ENCODE results near the gene CNMD.

DNA sequence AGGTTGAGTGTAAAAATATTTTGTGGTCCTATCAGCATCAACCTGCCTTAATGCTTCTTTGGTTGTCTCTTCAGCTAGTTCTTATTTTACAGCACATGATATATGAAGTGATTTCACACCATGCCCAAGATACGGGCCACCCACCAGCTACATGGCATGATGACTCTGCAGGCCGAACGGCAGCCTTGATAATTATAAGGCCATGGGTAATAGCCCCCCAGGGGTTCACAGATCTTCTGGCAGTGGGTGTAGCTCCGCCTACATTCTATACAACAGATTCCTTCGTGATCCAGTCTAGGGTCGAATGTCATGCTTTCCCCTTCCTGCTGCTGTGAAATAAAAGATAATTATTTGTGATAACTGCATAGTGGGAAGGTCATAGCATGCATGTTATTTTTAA is 36.1 kb downstream of the CNMD start:
- TF ChIP-seq, protein P1, sequence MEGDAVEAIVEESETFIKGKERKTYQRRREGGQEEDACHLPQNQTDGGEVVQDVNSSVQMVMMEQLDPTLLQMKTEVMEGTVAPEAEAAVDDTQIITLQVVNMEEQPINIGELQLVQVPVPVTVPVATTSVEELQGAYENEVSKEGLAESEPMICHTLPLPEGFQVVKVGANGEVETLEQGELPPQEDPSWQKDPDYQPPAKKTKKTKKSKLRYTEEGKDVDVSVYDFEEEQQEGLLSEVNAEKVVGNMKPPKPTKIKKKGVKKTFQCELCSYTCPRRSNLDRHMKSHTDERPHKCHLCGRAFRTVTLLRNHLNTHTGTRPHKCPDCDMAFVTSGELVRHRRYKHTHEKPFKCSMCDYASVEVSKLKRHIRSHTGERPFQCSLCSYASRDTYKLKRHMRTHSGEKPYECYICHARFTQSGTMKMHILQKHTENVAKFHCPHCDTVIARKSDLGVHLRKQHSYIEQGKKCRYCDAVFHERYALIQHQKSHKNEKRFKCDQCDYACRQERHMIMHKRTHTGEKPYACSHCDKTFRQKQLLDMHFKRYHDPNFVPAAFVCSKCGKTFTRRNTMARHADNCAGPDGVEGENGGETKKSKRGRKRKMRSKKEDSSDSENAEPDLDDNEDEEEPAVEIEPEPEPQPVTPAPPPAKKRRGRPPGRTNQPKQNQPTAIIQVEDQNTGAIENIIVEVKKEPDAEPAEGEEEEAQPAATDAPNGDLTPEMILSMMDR (conservative IDR thresholded peaks at IDR 0.05; ENCODE audit: low read depth, low read length): no peak
- TF ChIP-seq EZH2 (IDR thresholded peaks at IDR 0.05; ENCODE audit: borderline replicate concordance, low read depth, low read length, poor library complexity, severe bottlenecking): no peak
